Gastroesophageal sphincter (tissue), 3 donors: ENCODE measurements around the gene ITM2C.
A peak's percentile ranks its signal among the peaks of the same experiment; 100 is the strongest.

ENCODE experiments used
- POLR2A ChIP-seq, 2 donors: fragments of 450-650 bp; IDR thresholded peaks; one replicate each; pipeline ENCODE4 v1.6.1; 2017; ENCODE audit warnings: antibody characterized with exemption in 2 of 2, mild to moderate bottlenecking in 2 of 2, moderate library complexity in 1 of 2
- POLR2AphosphoS5 ChIP-seq: sonication (generic); formaldehyde crosslinking; IDR thresholded peaks from one replicate; pipeline ENCODE4 v1.6.1; 2017; ENCODE audit warnings: antibody characterized with exemption
- TF ChIP-seq, protein P1 (sequence below), 4 experiments: fragments of 200-600 bp in 2 of 4; fragments of 450-650 bp in 2 of 4; sonication (generic) in 1 of 4; IDR thresholded peaks; one replicate each; pipeline ENCODE4 v1.5.1; 2017 to 2019; ENCODE audit warnings: antibody characterized with exemption in 4 of 4, mild to moderate bottlenecking in 2 of 4, moderate library complexity in 2 of 4

DNA sequence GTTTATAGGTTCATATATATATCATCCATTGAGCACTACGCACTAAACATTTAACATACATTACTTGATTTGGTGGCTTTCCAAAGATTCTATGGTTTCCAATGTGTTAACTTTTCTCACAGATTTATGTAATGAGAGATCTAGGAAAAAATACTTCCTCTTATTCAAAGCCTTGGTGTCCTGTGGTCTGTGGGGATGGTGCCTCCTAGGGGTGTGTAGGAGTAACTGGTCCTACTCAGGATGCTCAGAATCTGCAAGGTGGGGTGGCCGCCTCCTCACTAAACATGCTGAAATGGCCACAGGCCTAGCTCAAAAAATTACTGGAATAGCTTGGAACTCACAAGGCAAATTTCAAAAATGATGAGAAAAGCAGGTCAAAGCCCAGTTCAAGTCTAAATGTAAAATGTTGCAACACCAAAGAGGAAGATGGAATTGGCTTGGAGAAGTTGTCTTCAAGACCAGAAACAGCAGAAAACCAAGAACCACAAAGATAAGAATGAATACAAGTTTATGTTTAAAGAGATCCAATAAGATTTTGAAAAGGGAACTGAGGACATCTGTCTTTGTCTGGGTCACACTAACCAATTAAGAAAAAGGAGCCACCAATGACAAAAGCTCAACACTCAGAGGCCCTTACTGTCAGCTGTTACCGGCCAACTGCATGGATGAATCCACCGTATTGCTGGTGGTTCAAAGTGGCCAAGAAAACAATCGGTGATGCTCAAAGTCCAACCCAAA lies 48.8 kb downstream of the ITM2C start:
- TF ChIP-seq POLR2A (IDR thresholded peaks at IDR 0.05) (no peak), POLR2AphosphoS5 (no peak)
- TF ChIP-seq, protein P1, sequence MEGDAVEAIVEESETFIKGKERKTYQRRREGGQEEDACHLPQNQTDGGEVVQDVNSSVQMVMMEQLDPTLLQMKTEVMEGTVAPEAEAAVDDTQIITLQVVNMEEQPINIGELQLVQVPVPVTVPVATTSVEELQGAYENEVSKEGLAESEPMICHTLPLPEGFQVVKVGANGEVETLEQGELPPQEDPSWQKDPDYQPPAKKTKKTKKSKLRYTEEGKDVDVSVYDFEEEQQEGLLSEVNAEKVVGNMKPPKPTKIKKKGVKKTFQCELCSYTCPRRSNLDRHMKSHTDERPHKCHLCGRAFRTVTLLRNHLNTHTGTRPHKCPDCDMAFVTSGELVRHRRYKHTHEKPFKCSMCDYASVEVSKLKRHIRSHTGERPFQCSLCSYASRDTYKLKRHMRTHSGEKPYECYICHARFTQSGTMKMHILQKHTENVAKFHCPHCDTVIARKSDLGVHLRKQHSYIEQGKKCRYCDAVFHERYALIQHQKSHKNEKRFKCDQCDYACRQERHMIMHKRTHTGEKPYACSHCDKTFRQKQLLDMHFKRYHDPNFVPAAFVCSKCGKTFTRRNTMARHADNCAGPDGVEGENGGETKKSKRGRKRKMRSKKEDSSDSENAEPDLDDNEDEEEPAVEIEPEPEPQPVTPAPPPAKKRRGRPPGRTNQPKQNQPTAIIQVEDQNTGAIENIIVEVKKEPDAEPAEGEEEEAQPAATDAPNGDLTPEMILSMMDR (IDR thresholded peaks at IDR 0.05): peak in 3 of 4 experiments; percentile 43 to 67 (median 60)
